Measurements from ENCODE around the gene LFNG. TPM values are rescaled to one million over a fixed set of nuclear protein-coding genes. Genes with fewer than 3 reads are reported as not detected.
A peak's percentile ranks its signal among the peaks of the same experiment; 100 is the strongest.

The LFNG gene
- total and polyA plus RNA-seq, 9 donors = 0.86 to 8.2 (median 3.3) TPM

DNA sequence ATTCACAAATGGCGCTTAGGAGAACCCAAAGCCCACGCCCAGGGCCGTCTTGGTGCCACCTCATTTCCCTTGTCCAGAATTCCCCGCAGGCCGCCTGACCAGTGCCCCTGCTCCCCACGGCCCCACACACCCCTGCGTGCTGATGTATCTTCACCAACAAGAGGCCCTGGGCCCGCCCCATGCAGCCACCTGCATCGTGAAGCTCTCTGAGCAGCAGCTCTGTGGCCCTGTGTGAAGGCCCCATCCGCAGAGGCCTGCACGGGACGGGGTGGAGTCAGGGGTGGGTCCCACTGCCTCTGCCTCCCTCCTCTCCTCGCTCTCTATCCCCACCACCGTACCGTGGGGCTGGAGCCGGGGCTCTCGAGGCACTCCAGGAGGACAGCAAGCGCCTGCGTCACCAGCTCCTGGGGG, 21.1 kb downstream of the LFNG start:
- DNase-seq = peak in 1 of 5 donors; percentile 20
- Histone ChIP-seq H3K27ac (no peak overlapping the region), H3K4me1 (ENCODE audit: insufficient read depth) (no peaks in the 10 kb centered on the region), H3K27me3 (no peaks in the 10 kb centered on the region), H3K36me3 (no peaks in the 10 kb centered on the region), H3K9me3 (no peaks in the 10 kb centered on the region), H3K4me3 (no peak overlapping the region)
- 86 to 90% (median 89%) methylated on average over 17 to 19 of the region's 19 CpGs for WGBS, 3 donors
- intact Hi-C loops (cut with DNase I) = no loop called here
- no peak for TF ChIP-seq EP300 (IDR thresholded peaks at IDR 0.05)
- no peak for TF ChIP-seq POLR2A (IDR thresholded peaks at IDR 0.05)
- no peak for TF ChIP-seq CTCF (IDR thresholded peaks at IDR 0.05)

GRCh38 chr7:2541291-2542010, 21.9 kb downstream of the LFNG start:
- TF ChIP-seq POLR2A (IDR thresholded peaks at IDR 0.05) = no peak
- Histone ChIP-seq H3K27ac (no peak overlapping the region), H3K36me3 (no peaks in the 10 kb centered on the region), H3K27me3 (no peaks in the 10 kb centered on the region), H3K9me3 (no peaks in the 10 kb centered on the region), H3K4me1 (ENCODE audit: insufficient read depth) (no peaks in the 10 kb centered on the region), H3K4me3 (no peak overlapping the region)
- WGBS, 3 donors = 90 to 92% (median 90%) methylated on average over 37 to 40 of the region's 40 CpGs
- peak in 2 of 5 donors; percentile 25 for DNase-seq
- intact Hi-C loops (cut with DNase I) = no loop called here

DNA sequence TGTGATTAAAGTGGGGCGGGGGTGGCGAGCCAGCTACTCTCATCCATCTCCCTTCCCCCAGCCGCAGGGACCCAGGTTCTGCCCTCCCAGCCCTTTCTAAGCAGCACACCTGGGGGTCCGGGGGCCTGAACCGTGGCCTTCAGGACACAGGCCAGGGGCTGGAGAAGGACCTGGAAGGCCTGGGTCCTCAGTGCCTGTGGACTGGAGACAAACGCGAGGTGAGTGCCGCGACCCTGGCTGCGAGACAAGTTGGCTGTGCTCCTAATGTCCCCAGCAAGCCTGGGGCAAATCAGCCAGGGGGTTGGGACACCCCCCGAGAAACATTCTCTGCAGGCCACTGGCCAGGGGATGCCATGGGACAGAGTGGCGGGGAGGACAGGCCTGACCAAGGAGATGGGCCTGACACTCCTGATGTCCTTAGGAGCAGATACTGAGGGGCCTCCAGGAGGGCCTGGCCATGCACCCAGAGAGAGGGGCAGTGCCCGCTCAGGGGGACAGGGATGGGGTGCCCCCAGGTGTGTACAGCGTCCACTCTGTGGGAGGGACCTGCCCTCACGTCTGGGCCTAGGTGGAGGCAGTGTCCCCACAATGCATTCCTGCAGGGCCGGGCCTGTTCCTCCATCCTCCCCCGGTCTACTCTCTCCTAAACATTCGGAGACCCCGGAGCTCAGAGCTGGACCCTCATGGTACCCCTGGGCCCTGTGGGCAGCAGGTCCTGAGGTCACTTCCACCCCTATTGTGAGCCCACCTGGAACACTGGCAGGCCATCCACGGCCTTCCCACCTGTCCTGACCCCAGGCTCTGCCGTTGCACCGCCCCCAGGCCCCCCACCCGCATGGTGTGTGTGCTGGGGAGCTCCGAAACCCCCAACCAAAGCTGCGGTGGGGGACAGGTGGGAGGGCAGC, 22.7 kb downstream of the LFNG start:
- H3K4me3 ChIP-seq = no peak overlapping the region
- intact Hi-C loops (cut with DNase I) = no loop called here
- DNase-seq = peak in 1 of 5 donors; percentile 16
- H3K36me3 ChIP-seq = no peaks in the 10 kb centered on the region
- TF ChIP-seq POLR2A (IDR thresholded peaks at IDR 0.05) (no peak), EP300 (IDR thresholded peaks at IDR 0.05) (no peak), CTCF (IDR thresholded peaks at IDR 0.05) (no peak)
- no peak overlapping the region for H3K27ac ChIP-seq
- WGBS, 3 donors = 81 to 86% (median 85%) methylated on average over 22 to 25 of the region's 25 CpGs
- H3K27me3 ChIP-seq = no peaks in the 10 kb centered on the region
- no peaks in the 10 kb centered on the region for H3K9me3 ChIP-seq
- no peaks in the 10 kb centered on the region for H3K4me1 ChIP-seq (ENCODE audit: insufficient read depth)

- peak in 1 of 5 donors; percentile 16 for DNase-seq
- intact Hi-C loops (cut with DNase I) = no loop called here
- Histone ChIP-seq H3K4me1 (ENCODE audit: insufficient read depth) (no peaks in the 10 kb centered on the region), H3K27ac (no peak overlapping the region), H3K4me3 (no peak overlapping the region), H3K27me3 (no peaks in the 10 kb centered on the region), H3K36me3 (no peaks in the 10 kb centered on the region), H3K9me3 (no peaks in the 10 kb centered on the region)
- no peak for TF ChIP-seq POLR2A (IDR thresholded peaks at IDR 0.05)
- TF ChIP-seq CTCF (IDR thresholded peaks at IDR 0.05) = no peak
- no peak for TF ChIP-seq EP300 (IDR thresholded peaks at IDR 0.05)
- WGBS, 3 donors = 84 to 91% (median 87%) methylated on average over 39 to 53 of the region's 53 CpGs
Observed at GRCh38 chr7:2542916-2543871, 23.6 kb downstream of the LFNG start.
